GM23248 (cell line): ENCODE results near the gene CCDC144A.

Experiments
- EZH2 ChIP-seq: fragments of 200-600 bp; sonication (generic); IDR thresholded peaks from 2 replicates; pipeline ENCODE4 v1.6.1; 2018; ENCODE audit warnings: antibody characterized with exemption, mild to moderate bottlenecking; ENCODE audit not compliant: insufficient read depth, poor library complexity, severe bottlenecking
- EZH2phosphoT487 ChIP-seq: fragments of 200-600 bp; sonication (generic); IDR thresholded peaks from 2 replicates; pipeline ENCODE4 v1.6.1; 2018; ENCODE audit warnings: antibody characterized with exemption, moderate library complexity, mild to moderate bottlenecking, low read depth; ENCODE audit not compliant: insufficient read depth

DNA sequence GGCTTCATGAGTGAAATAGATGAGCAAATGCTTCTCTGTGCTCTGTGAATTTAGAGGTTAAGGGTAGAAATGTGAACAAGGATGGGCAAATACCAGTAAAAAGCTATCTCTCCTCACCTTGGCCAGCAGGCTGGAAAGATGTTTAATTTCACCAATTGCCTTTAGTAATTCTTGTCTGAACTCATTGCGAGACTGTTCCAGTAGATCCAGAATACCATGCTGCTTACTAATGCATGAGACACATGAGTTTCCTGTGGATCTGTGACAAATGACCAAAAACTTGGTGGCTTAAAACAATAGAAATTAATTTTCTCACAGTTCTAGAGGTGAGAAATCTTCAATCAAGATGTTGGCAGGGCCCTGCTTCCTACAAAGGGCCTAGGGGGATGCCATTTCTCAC, 27.1 kb upstream of the CCDC144A start:
- no peak for TF ChIP-seq EZH2phosphoT487
- TF ChIP-seq EZH2: no peak
